Neural cell (in vitro differentiated cells): ENCODE results near the gene PRSS16.

Source experiments
- EP300 ChIP-seq: fragments of 450-650 bp; conservative IDR thresholded peaks from 2 replicates; pipeline ENCODE4 v1.6.1; 2014; ENCODE audit warnings: antibody characterized with exemption, mild to moderate bottlenecking, moderate library complexity; ENCODE audit not compliant: poor library complexity, severe bottlenecking
- EZH2 ChIP-seq: fragments of 200-600, 300-800 bp; shearing (Covaris generic), sonication (generic); IDR thresholded peaks from 2 replicates; pipeline ENCODE4 v1.6.1; 2014; ENCODE audit warnings: antibody characterized with exemption, low read length, borderline replicate concordance, mild to moderate bottlenecking; ENCODE audit not compliant: insufficient read depth, poor library complexity, severe bottlenecking
- POLR2AphosphoS5 ChIP-seq: IDR thresholded peaks from 2 replicates; pipeline ENCODE4 v1.6.1; 2012
- RAD21 ChIP-seq: fragments of 450-650 bp; conservative IDR thresholded peaks from 2 replicates; pipeline ENCODE4 v1.6.1; 2014; ENCODE audit warnings: antibody characterized with exemption, mild to moderate bottlenecking, moderate library complexity
- TAF1 ChIP-seq: IDR thresholded peaks from 2 replicates; pipeline ENCODE4 v1.6.1; 2012; ENCODE audit warnings: low read depth
- TF ChIP-seq, protein P1 (sequence below): fragments of 450-650 bp; IDR thresholded peaks from 2 replicates; pipeline ENCODE4 v1.5.1; 2014; ENCODE audit warnings: antibody characterized with exemption, mild to moderate bottlenecking, moderate library complexity; ENCODE audit not compliant: poor library complexity, severe bottlenecking

DNA sequence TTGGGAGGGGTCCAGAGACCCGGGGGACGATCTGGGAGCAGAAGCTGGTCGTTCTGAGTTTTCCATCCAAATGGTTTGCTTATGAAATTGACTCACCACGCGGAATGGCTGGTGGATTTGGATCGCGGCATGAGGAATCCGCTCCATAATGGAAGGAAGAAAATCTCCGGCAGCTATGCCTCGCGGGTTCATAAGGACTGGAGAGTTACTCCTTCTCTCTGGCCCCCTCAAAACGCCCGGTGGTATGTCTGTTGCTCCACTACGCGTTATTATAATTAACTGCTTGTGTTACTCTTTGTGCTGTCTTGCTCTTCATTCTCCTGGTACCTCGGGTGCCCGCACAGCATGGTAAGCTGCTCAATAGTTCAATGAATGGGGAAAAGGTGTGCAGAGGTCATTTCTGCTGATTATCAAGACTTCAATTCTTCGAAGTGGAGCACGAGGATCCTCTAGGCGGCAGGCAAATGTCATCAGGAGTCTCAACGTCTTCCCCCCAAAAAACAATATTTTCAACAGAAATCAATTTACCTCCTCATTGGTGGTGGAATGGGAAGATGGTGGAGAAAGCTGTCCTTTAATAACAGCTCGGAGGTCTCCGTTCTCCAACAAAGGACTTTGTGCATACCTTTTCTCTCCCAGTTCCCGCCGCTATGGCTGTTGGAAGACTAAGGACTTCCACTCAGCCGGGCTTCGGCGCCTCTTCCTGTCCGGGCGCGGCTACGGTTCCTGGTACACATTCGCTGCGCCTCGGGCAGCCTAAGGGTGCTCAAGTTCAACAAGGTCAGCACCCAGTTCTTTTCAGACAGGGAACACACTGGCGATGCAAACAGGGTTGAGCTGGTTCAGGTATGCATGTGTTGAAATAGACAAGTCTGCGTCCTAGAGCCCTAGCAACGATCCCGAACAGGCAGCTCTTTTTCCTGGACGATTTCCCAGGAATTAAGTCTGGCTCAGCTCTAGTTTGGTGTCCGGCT lies 9.2 kb upstream of the PRSS16 start:
- TF ChIP-seq EP300 (no peak), RAD21 (no peak), EZH2 (no peak), POLR2AphosphoS5 (no peak), TAF1 (no peak)
- TF ChIP-seq, protein P1, sequence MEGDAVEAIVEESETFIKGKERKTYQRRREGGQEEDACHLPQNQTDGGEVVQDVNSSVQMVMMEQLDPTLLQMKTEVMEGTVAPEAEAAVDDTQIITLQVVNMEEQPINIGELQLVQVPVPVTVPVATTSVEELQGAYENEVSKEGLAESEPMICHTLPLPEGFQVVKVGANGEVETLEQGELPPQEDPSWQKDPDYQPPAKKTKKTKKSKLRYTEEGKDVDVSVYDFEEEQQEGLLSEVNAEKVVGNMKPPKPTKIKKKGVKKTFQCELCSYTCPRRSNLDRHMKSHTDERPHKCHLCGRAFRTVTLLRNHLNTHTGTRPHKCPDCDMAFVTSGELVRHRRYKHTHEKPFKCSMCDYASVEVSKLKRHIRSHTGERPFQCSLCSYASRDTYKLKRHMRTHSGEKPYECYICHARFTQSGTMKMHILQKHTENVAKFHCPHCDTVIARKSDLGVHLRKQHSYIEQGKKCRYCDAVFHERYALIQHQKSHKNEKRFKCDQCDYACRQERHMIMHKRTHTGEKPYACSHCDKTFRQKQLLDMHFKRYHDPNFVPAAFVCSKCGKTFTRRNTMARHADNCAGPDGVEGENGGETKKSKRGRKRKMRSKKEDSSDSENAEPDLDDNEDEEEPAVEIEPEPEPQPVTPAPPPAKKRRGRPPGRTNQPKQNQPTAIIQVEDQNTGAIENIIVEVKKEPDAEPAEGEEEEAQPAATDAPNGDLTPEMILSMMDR = no peak
